Thymus (tissue), 11 donors: ENCODE data around the gene KIRREL3. TPM values are rescaled to one million over a fixed set of nuclear protein-coding genes. Genes with fewer than 3 reads are reported as not detected.

ENCODE experiments used
- DNase-seq, 9 donors: peaks; one replicate each; pipeline ENCODE4 v3.0.0-alpha.2; 2013; ENCODE audit warnings: low spot score in 9 of 9, low read depth in 6 of 9, missing footprints in 1 of 9
- H3K27ac ChIP-seq, 2 donors: one replicate each; pipeline ENCODE4 v1.5.1; 2013; ENCODE audit warnings: control low read depth in 1 of 2, low read depth in 1 of 2, low read length in 1 of 2, mild to moderate bottlenecking in 1 of 2, moderate library complexity in 1 of 2
- H3K27me3 ChIP-seq, 2 donors: one replicate each; pipeline ENCODE4 v1.5.1; 2013; ENCODE audit warnings: low read length in 1 of 2; ENCODE audit not compliant: control insufficient read depth in 2 of 2, insufficient read depth in 1 of 2
- H3K36me3 ChIP-seq, 2 donors: one replicate each; pipeline ENCODE4 v1.5.1; 2013; ENCODE audit warnings: low read length in 1 of 2, mild to moderate bottlenecking in 1 of 2, moderate library complexity in 1 of 2; ENCODE audit not compliant: control insufficient read depth in 2 of 2, insufficient read depth in 2 of 2
- H3K4me1 ChIP-seq, 2 donors: one replicate each; pipeline ENCODE4 v1.5.1; 2013; ENCODE audit warnings: low read length in 2 of 2; ENCODE audit not compliant: control insufficient read depth in 2 of 2, insufficient read depth in 2 of 2
- H3K4me3 ChIP-seq, 2 donors: one replicate each; pipeline ENCODE4 v1.5.1; 2013; ENCODE audit warnings: low read length in 2 of 2, control low read depth in 1 of 2, mild to moderate bottlenecking in 1 of 2
- H3K9me3 ChIP-seq, 2 donors: one replicate each; pipeline ENCODE4 v1.5.1; 2013; ENCODE audit warnings: low read length in 1 of 2, mild to moderate bottlenecking in 1 of 2; ENCODE audit not compliant: control insufficient read depth in 2 of 2, insufficient read depth in 1 of 2
- WGBS: extraction: QIAGEN DNeasy Blood & Tissue Kit; methylation state at CpG from one replicate; pipeline ENCODE4 v1.1.7; 2013; 5-methylcytosine and 5-hydroxymethylcytosine counted together
- polyA plus RNA-seq: library from polyadenylated mRNA; stranded (reverse); fragments of 200-250 nt; gene quantifications from one replicate; pipeline ENCODE4 v1.2.3, GENCODE V29; 2013
- total RNA-seq: library from RNA; stranded (reverse); fragments of 120-200 nt; gene quantifications from one replicate; pipeline ENCODE4 v1.2.4, GENCODE V29; 2013
- donor health status: healthy.

The KIRREL3 gene
- total and polyA plus RNA-seq, 2 donors, result 0.09 to 0.14 TPM

DNA sequence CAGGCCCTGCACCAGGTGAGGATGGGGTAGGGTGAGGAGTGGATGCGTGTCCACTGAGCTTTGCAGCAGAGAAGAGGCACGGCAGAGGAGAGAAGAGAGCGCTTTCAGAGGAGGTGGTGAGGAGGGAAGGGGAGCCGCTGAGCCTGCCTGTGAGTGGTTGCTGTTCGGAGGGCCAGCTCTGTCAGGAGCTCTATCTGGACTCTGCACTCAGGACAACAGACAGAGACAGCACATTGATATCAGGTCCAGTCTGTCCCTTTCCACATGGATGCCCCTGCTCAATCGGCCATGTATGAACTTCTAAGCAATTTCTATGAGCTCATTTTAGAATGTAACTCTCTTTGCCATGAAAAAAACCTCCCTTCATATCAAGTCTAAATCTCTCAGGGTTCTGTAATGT is 158.6 kb downstream of the KIRREL3 start:
- 89% methylated on average over 6 of the region's 6 CpGs for WGBS

DNA sequence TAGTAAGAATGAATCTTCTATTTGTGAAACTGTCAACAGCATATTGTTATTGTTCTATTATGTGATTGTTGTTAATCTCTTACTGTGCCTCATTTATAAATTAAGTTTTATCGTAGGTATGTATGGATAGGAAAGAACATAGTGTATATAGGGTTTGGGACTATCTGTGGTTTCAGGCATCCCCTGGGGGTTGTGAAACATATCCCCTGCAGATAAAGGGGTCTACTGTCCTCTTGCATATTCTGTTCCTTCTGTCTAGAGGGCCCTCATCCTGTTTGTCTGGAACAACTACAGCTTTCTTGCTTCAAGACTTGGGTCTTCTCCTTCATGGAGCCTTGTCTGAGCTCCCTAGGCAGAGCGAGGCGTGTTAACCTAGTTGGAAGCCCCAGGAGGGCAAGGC is 159.6 kb downstream of the KIRREL3 start:
- H3K4me3 ChIP-seq, result no peak overlapping the region
- H3K9me3 ChIP-seq, result no peaks in the 10 kb centered on the region
- no peak overlapping the region for H3K27ac ChIP-seq
- H3K36me3 ChIP-seq, result no peaks in the 10 kb centered on the region
- 97% methylated on average over 3 of the region's 3 CpGs for WGBS
- H3K27me3 ChIP-seq, result no peaks in the 10 kb centered on the region
- DNase-seq, result no peak
- H3K4me1 ChIP-seq, result no peaks in the 10 kb centered on the region

More for the DNA sequence above, 158.6 kb downstream of the KIRREL3 start:
- no peak for DNase-seq
- H3K9me3 ChIP-seq, result no peaks in the 10 kb centered on the region
- no peak overlapping the region for H3K4me3 ChIP-seq
- no peak overlapping the region for H3K27ac ChIP-seq
- H3K36me3 ChIP-seq, result no peaks in the 10 kb centered on the region
- H3K4me1 ChIP-seq, result no peaks in the 10 kb centered on the region
- no peaks in the 10 kb centered on the region for H3K27me3 ChIP-seq

DNA sequence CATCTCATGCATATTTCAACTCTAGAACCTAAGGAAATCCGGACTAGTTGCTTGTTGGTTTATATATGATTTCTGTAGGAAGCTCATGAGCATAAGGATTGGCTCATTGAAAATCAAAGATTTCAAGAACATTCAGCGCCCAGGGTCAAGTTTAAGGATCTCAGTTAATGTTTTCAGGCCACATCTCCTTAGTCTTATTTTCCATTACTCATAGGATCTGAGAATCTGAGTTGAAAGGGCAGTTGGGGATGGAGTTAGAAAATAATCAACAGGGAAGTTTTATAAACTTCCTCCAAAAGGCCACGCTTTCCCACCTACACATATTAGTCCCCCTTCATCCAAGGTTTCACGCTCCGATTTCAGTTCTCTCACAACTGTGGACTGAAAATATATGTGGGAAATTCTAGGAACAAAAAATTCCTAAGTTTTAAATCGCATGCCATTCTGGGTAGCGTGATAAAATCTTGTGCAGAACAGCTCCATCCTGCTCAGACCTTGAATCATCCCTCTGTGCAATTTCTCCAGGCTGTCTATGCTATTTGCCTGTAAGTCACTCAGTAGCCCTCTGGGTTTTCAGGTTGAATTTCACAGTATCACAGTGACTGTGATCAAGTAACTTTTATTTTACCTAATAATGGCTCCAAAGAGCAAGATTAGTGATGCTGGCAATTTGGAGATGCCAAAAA is 160.2 kb downstream of the KIRREL3 start:
- no peaks in the 10 kb centered on the region for H3K9me3 ChIP-seq
- no peaks in the 10 kb centered on the region for H3K27me3 ChIP-seq
- H3K36me3 ChIP-seq, result no peaks in the 10 kb centered on the region
- no peak for DNase-seq
- H3K4me3 ChIP-seq, result no peak overlapping the region
- 95% methylated on average over 7 of the region's 7 CpGs for WGBS
- no peak overlapping the region for H3K27ac ChIP-seq
- H3K4me1 ChIP-seq, result no peaks in the 10 kb centered on the region

DNA sequence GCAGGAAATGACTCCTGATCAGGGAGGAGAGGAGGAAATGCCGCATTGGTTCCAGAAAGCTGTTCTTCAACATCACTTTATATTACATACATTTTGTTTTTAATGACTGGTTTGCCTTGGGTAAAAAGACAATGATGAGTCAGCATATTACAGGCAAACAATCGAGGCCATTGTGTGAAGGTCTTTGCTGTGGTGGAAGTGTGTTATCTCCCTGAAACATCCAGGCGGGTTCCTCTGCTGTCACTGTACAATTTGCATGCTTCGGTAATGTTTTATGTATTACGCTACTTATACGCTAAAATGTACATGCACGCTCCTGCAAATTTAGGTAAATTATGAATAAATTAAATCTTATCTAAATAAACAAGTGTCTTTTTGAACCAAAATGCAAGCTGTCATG is 161.1 kb downstream of the KIRREL3 start:
- Histone ChIP-seq H3K27me3 (no peaks in the 10 kb centered on the region), H3K36me3 (no peaks in the 10 kb centered on the region), H3K27ac (no peak overlapping the region), H3K4me1 (no peaks in the 10 kb centered on the region), H3K4me3 (no peak overlapping the region), H3K9me3 (no peaks in the 10 kb centered on the region)
- 81% methylated on average over 7 of the region's 7 CpGs for WGBS
- no peak for DNase-seq

DNA sequence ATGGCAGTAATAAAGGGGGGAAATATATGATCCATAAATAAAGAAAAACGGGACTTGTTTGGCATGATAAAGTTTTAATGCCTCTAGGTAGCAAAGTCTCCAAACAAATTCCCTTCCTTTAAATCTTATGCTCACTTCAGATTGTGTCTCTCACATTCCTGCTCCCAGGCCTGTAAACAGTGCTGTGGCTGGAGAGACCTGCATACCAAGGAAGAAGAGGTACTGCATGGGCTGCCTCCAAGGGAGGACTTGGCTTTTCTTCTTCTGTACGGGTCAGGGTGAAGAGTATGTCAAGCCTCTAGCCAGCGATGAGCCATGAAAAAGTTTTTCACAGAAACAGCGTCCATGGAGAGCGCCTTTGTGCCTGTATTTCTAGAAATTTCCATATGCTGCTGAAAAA is 161.8 kb downstream of the KIRREL3 start:
- Histone ChIP-seq H3K27ac (no peak overlapping the region), H3K4me1 (no peaks in the 10 kb centered on the region), H3K4me3 (no peak overlapping the region), H3K27me3 (no peaks in the 10 kb centered on the region), H3K9me3 (no peaks in the 10 kb centered on the region), H3K36me3 (no peaks in the 10 kb centered on the region)
- 90% methylated on average over 5 of the region's 5 CpGs for whole genome bisulfite sequencing
- no peak for DNase-seq

DNA sequence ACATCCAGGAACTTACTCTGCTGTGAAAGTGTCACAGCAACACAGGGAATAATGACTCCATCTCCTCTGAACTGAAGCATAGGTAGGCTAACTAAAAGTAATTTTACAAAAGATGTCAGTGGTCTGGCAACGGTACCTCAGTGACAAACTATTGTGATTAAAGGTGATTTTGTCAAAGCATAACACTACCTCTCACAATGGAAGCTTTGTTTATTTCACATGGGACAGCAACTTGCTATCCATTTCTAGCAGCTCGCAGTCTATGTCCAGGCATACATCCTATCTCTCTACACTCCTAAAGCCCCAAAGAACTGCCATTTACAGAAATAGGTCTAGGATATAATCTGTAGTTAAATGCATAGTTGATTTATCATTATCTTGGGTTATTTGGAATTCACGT is 163.0 kb downstream of the KIRREL3 start:
- Histone ChIP-seq H3K4me1 (no peaks in the 10 kb centered on the region), H3K27me3 (no peaks in the 10 kb centered on the region), H3K9me3 (no peaks in the 10 kb centered on the region), H3K36me3 (no peaks in the 10 kb centered on the region), H3K27ac (no peak overlapping the region), H3K4me3 (no peak overlapping the region)
- no peak for DNase-seq
- WGBS, result 93% methylated on average over 3 of the region's 3 CpGs

DNA sequence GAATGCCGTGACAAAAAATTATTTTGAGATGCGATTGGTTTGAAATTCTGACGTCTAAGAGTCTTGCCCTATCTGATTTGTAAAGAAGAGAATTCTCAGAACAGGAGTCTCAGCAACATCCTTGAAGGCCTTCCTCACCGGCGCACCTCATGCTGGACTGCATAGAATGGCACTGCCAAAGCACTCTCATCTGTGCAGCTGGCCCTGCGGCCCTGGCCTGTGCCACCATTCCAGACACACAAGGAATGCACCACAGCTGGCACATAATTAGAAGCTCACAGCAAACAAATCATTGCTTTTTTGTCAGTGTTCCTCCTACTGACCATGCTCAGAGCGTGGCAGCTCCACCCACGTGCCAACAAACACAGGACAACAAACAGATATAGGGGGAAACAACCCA is 166.0 kb downstream of the KIRREL3 start:
- no peaks in the 10 kb centered on the region for H3K4me1 ChIP-seq
- no peak overlapping the region for H3K4me3 ChIP-seq
- H3K27me3 ChIP-seq, result no peaks in the 10 kb centered on the region
- WGBS, result 94% methylated on average over 8 of the region's 8 CpGs
- no peak overlapping the region for H3K27ac ChIP-seq
- no peak for DNase-seq
- no peaks in the 10 kb centered on the region for H3K36me3 ChIP-seq
- no peaks in the 10 kb centered on the region for H3K9me3 ChIP-seq

DNA sequence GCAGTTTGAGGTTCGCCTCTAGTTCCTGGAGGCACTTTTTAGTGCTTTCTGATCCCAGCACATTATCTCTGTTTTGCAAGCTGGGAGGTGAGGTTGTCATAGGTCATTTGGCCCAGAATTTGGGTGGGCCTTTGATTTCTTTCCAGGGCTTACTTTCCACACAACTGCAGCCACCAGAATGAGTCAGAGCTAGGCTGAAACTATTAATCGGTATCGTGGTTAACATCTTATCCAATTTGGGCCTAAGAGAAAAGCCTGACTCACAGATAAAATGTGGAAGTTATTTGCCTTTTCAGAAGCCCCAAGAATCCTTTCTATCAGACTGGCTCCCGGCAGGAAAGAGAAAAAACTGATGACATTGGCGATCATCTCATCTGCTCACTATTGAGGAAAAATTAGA is 166.4 kb downstream of the KIRREL3 start:
- H3K36me3 ChIP-seq, result no peaks in the 10 kb centered on the region
- no peaks in the 10 kb centered on the region for H3K4me1 ChIP-seq
- H3K27me3 ChIP-seq, result no peaks in the 10 kb centered on the region
- no peak for DNase-seq
- H3K9me3 ChIP-seq, result no peaks in the 10 kb centered on the region
- no peak overlapping the region for H3K27ac ChIP-seq
- no peak overlapping the region for H3K4me3 ChIP-seq
- WGBS, result 94% methylated on average over 5 of the region's 5 CpGs

DNA sequence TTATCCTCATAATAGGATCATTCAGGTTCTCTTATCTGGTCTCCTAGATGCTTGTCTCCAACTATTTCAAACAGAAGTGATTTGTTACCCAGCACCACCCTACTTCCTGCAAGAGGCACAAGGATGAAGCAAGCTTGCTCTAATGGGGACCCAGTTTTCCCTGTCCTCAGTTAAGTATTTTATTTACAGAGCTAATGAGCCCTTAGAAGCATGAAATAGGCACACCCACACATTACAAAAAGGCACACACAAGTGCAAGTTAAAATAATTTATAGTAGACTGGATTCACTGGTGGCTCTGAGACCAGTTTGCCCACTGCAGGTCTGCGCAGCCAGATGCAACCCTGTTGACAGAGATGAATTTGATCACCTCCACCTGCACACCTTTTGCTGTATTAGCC is 167.5 kb downstream of the KIRREL3 start:
- Histone ChIP-seq H3K4me1 (no peaks in the 10 kb centered on the region), H3K4me3 (no peak overlapping the region), H3K27me3 (no peaks in the 10 kb centered on the region), H3K36me3 (no peaks in the 10 kb centered on the region), H3K27ac (no peak overlapping the region), H3K9me3 (no peaks in the 10 kb centered on the region)
- 100% methylated on average over 1 of the region's 1 CpG for WGBS
- DNase-seq, result no peak
